AG08396 (cell line): ENCODE results near the gene LIN54.
A peak's percentile ranks its signal among the peaks of the same experiment; 100 is the strongest.
"Not testable (repeated sequence)": the region's sequence is repeated elsewhere in the genome, so short reads cannot be mapped to it uniquely, and the experiment has no call there.

Experiments used
- DNase-seq: peaks from one replicate; pipeline ENCODE4 v3.0.0; 2012; ENCODE audit warnings: low spot score, mixed read lengths

Gene LIN54

GRCh38 chr4:83012200-83012686, 1.6 kb upstream of the LIN54 start:
- DNase-seq: peak; percentile 38

DNA sequence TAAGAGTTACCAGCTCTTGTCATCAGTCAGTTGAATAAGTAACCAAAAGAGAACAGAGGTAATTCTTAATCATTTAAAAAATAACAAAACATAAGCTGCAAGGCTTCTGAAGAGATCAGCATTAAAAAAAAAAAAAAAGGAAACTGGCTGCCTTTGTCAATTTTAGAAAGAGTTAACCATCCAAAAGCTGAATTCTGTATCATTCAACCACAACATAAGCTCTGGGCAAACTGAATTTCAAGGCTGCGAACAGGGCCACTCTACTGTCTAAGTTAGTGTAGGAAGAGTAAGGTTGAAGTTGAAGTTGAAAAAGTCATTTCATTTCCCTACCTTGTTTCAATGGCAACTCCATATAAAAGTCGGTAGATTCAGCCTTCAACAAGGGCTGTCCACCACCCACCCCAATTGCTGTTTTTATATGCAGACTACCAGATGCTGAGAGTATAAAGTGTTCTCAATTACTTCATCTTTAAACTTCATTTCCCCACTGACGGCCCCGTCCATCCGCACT, 1.1 kb upstream of the LIN54 start:
- DNase-seq: no peak

- peak; percentile 31 for DNase-seq
Observed at GRCh38 chr4:83010111-83010521, 507 bp downstream of the LIN54 start.

DNA sequence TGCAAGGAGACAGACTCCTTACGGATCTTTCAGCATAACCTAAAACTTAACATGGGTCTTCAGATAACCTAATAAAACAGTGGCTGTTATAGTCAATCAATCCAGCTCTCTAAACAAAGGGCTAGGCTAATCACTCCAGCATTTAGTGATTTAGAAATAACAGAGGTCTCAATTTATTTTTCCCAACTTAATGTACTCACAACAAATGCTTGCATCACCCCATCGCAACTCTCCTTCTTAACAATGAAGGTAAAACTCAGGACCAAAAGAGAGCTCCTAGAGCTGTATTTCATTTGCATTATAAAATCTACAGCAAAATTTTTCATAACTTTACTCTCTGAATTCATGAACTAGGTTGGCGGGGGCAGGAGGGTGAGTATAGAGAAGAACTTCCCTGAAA, 1.1 kb downstream of the LIN54 start:
- DNase-seq: no peak

DNA sequence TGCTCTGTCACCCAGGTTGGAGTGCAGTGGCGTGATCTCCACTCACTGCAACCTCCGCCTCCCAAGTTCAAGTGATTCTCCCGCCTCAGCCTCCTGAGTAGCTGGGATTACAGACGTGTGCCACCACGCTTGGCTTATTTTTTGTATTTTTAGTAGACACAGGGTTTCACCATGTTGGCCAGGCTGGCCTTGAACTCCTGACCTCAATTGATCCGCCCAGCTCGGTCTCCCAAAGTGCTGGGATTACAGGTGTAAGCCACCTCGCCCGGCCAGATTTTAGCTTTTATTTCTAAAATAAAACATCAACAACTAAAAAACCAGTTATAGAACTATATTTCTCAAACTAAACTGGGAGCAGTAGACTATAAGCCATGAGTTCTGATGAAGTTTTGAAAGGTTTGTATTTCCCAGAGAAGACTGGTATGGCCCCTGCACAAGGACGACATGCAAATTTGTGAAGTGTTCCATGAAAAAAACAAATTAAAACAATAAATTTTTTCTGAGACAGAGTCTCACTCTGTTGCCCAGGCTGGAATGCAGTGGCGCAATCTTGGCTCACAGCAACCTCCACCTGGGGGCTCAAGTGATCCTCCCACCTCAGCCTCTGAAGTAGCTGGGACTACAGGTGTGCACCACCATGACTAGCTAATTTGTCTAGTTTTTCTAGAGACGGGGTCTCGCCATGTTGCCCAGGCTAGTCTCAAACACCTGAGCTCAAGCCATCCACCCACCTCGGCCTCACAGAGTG, 7.4 kb downstream of the LIN54 start:
- not testable (repeated sequence) for DNase-seq

DNA sequence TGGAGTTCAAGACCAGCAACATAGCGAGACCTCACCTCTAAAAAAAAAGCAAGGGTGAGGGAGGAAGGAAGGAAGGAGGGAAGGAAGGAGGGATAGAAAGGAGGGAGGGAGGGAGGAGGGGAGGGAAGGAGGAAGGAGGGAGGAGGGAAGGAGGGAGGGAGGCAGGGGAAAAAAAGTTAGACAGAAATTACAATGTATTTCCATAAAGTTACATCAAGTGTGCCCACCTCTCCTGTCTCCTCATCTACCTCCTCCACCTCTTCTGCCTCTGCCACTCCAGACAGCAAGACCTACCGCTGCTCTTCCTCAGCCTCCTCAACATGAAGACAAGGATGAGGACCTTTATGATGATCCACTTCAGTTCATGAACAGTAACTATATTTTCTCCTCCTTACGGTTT, 8.3 kb downstream of the LIN54 start:
- no peak for DNase-seq

DNA sequence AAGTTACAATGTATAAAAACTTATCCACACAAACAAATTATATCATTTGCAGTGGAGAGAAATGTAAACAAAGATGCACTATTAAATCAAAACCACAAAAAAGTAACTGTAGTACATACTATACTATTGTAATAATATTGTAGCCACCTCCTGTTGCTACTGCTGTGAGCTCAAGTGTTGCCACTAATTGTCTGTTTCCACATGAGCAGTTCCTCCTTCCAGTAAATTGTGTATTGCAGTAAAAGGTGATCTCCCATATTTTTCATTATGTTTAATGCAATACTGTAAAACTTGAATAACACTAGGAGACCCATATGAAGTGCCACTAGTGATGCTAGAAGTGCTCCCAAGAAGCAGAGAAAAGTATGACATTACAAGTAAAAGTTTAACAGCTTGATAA, 11.7 kb downstream of the LIN54 start:
- no peak for DNase-seq

- DNase-seq: no peak
Observed at GRCh38 chr4:82994834-82995233, 15.8 kb downstream of the LIN54 start.

GRCh38 chr4:82989575-82990429, 20.8 kb downstream of the LIN54 start:
- no peak for DNase-seq

GRCh38 chr4:82988323-82988832, 22.2 kb downstream of the LIN54 start:
- peak; percentile 46 for DNase-seq

DNA sequence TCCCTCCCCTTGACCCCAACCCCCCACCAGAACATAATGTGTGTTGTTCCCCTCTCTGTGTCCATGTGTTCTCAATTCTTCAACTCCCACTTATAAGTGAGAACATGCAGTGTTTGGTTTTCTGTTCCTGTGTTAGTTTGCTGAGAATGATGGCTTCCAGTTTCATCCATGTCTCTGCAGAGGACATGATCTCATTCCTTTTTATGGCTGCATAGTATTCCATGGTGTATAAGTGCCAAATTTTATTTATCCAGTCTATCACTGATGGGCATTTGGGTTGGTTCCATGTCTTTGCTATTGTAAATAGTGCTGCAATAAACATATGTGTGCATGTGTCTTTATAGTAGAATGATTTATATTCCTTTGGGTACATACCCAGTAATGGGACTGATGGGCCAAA, 23.1 kb downstream of the LIN54 start:
- not testable (repeated sequence) for DNase-seq

GRCh38 chr4:82984459-82984858, 26.2 kb downstream of the LIN54 start:
- peak; percentile 30 for DNase-seq

GRCh38 chr4:82983444-82983843, 27.2 kb downstream of the LIN54 start:
- DNase-seq: no peak

- DNase-seq: no peak
Observed at GRCh38 chr4:82981138-82981537, 29.5 kb downstream of the LIN54 start.

GRCh38 chr4:82975792-82976191, 34.8 kb downstream of the LIN54 start:
- DNase-seq: no peak

GRCh38 chr4:82969414-82969813, 41.2 kb downstream of the LIN54 start:
- DNase-seq: no peak

- no peak for DNase-seq
Observed at GRCh38 chr4:82968972-82969371, 41.7 kb downstream of the LIN54 start.

- DNase-seq: no peak
Observed at GRCh38 chr4:82965763-82966162, 44.9 kb downstream of the LIN54 start.

- no peak for DNase-seq
Observed at GRCh38 chr4:82957045-82957444, 53.6 kb downstream of the LIN54 start.

- DNase-seq: no peak
Observed at GRCh38 chr4:82954212-82954611, 56.4 kb downstream of the LIN54 start.

- DNase-seq: no peak
Observed at GRCh38 chr4:82951196-82951595, 59.4 kb downstream of the LIN54 start.

GRCh38 chr4:82948647-82949204, 61.9 kb downstream of the LIN54 start:
- no peak for DNase-seq
